ENCODE results near the gene MATCAP1.
A peak's percentile ranks its signal among the peaks of the same experiment; 100 is the strongest.

Gene MATCAP1

GRCh38 chr16:67183627-67184452 lies at the start of gene MATCAP1:
Gene MATCAP1 (minus strand): TSS chr16:67183963. CDS start chr16:67180610, 3,353 bp downstream.
- DNase-seq (ENCODE audit: low spot score) = peak; percentile 99

- DNase-seq (ENCODE audit: low spot score) = no peak
Measured at GRCh38 chr16:67230809-67231660, 47.3 kb upstream of the MATCAP1 start.

- no peak for DNase-seq (ENCODE audit: low spot score)
Measured at GRCh38 chr16:67229906-67230808, 46.4 kb upstream of the MATCAP1 start.

- DNase-seq (ENCODE audit: low spot score) = no peak
Measured at GRCh38 chr16:67228905-67229304, 45.1 kb upstream of the MATCAP1 start.

GRCh38 chr16:67228034-67228785 lies 44.4 kb upstream of the MATCAP1 start:
- DNase-seq (ENCODE audit: low spot score) = no peak

- no peak for DNase-seq (ENCODE audit: low spot score)
Measured at GRCh38 chr16:67227567-67227921, 43.8 kb upstream of the MATCAP1 start.

GRCh38 chr16:67226804-67227566 lies 43.2 kb upstream of the MATCAP1 start, which contains the start of gene TMEM208:
Gene TMEM208 (plus strand): TSS chr16:67227130. CDS start chr16:67227219, 89 bp downstream.
- DNase-seq (ENCODE audit: low spot score) = peak; percentile 99

GRCh38 chr16:67226295-67226803 lies 42.6 kb upstream of the MATCAP1 start:
- no peak for DNase-seq (ENCODE audit: low spot score)

GRCh38 chr16:67223992-67224391 lies 40.2 kb upstream of the MATCAP1 start:
- no peak for DNase-seq (ENCODE audit: low spot score)

- DNase-seq (ENCODE audit: low spot score) = no peak
Measured at GRCh38 chr16:67216612-67217490, 33.1 kb upstream of the MATCAP1 start.

- DNase-seq (ENCODE audit: low spot score) = no peak
Measured at GRCh38 chr16:67215706-67216105, 31.9 kb upstream of the MATCAP1 start.

- DNase-seq (ENCODE audit: low spot score) = no peak
Measured at GRCh38 chr16:67213197-67214019, 29.6 kb upstream of the MATCAP1 start.

- DNase-seq (ENCODE audit: low spot score) = no peak
Measured at GRCh38 chr16:67212766-67213165, 29.0 kb upstream of the MATCAP1 start.

- DNase-seq (ENCODE audit: low spot score) = no peak
Measured at GRCh38 chr16:67211674-67212073, 27.9 kb upstream of the MATCAP1 start.

GRCh38 chr16:67210069-67210937 lies 26.5 kb upstream of the MATCAP1 start:
- no peak for DNase-seq (ENCODE audit: low spot score)

GRCh38 chr16:67209565-67209964 lies 25.8 kb upstream of the MATCAP1 start:
- DNase-seq (ENCODE audit: low spot score) = no peak

All from NAMALWA (cell line).